Liver (tissue), 9 donors: Measurements from ENCODE around the gene CACNA1C. TPM values are rescaled to one million over a fixed set of nuclear protein-coding genes. Genes with fewer than 3 reads are reported as not detected.

Source experiments
- DNase-seq: peaks from one replicate; pipeline ENCODE4 v3.0.0-alpha.2; 2017; ENCODE audit warnings: low spot score
- H3K27ac ChIP-seq, 2 donors: one replicate each; pipeline ENCODE4 v1.7.0; 2013; ENCODE audit warnings: inconsistent platforms in 2 of 2, low read length in 2 of 2, control low read depth in 1 of 2, low read depth in 1 of 2, mild to moderate bottlenecking in 1 of 2
- H3K27me3 ChIP-seq, 4 donors: one replicate each; pipeline versions ENCODE4 v1.6.1 to v1.7.0; 2013; ENCODE audit warnings: low read length in 3 of 4, inconsistent platforms in 1 of 4, mild to moderate bottlenecking in 1 of 4, moderate library complexity in 1 of 4; ENCODE audit not compliant: control insufficient read depth in 4 of 4, insufficient read depth in 4 of 4
- H3K36me3 ChIP-seq, 4 donors: one replicate each; pipeline versions ENCODE4 v1.6.1 to v1.7.0; 2013; ENCODE audit warnings: low read length in 3 of 4, mild to moderate bottlenecking in 3 of 4, low read depth in 1 of 4, moderate library complexity in 1 of 4; ENCODE audit not compliant: control insufficient read depth in 4 of 4, insufficient read depth in 3 of 4
- H3K4me1 ChIP-seq, 4 donors: one replicate each; pipeline versions ENCODE4 v1.6.1 to v1.7.0; 2013; ENCODE audit warnings: low read length in 3 of 4, mild to moderate bottlenecking in 3 of 4, moderate library complexity in 1 of 4; ENCODE audit not compliant: control insufficient read depth in 4 of 4, insufficient read depth in 4 of 4
- H3K4me3 ChIP-seq, 3 donors: one replicate each; pipeline versions ENCODE4 v1.6.1 to v1.7.0; 2013; ENCODE audit warnings: low read length in 3 of 3, control low read depth in 1 of 3, low read depth in 1 of 3, mild to moderate bottlenecking in 1 of 3
- H3K9ac ChIP-seq, 2 donors: one replicate each; pipeline ENCODE4 v1.7.0; 2013; ENCODE audit warnings: low read length in 2 of 2, mild to moderate bottlenecking in 2 of 2, moderate library complexity in 2 of 2, control low read depth in 1 of 2, low read depth in 1 of 2
- H3K9me3 ChIP-seq, 4 donors: one replicate each; pipeline versions ENCODE4 v1.6.1 to v1.7.0; 2013; ENCODE audit warnings: low read length in 3 of 4; ENCODE audit not compliant: control insufficient read depth in 4 of 4
- EGR1 ChIP-seq, 2 donors: IDR thresholded peaks; 2 replicates each; pipeline ENCODE4 v1.6.1; 2016 to 2018; ENCODE audit warnings: antibody characterized with exemption in 2 of 2, low read depth in 2 of 2
- FOXA1 ChIP-seq: IDR thresholded peaks from 2 replicates; pipeline ENCODE4 v1.6.1; 2016; ENCODE audit warnings: antibody characterized with exemption
- FOXA2 ChIP-seq: IDR thresholded peaks from 2 replicates; pipeline ENCODE4 v1.6.1; 2016; ENCODE audit warnings: antibody characterized with exemption
- GABPA ChIP-seq, 2 donors: IDR thresholded peaks in 1 of 2; conservative IDR thresholded peaks in 1 of 2; 2 replicates each; pipeline ENCODE4 v1.6.1; 2016; ENCODE audit warnings: antibody characterized with exemption in 2 of 2, mild to moderate bottlenecking in 1 of 2, moderate library complexity in 1 of 2
- HNF4G ChIP-seq: IDR thresholded peaks from 2 replicates; pipeline ENCODE4 v1.6.1; 2016; ENCODE audit warnings: antibody characterized with exemption
- JUND ChIP-seq, 2 donors: IDR thresholded peaks; 2 replicates each; pipeline ENCODE4 v1.6.1; 2016; ENCODE audit warnings: antibody characterized with exemption in 2 of 2
- NR2F2 ChIP-seq: IDR thresholded peaks from 2 replicates; pipeline ENCODE4 v1.6.1; 2016; ENCODE audit warnings: antibody characterized with exemption
- RAD21 ChIP-seq, 2 donors: IDR thresholded peaks; 2 replicates each; pipeline ENCODE4 v1.6.1; 2016; ENCODE audit warnings: antibody characterized with exemption in 2 of 2, mild to moderate bottlenecking in 2 of 2
- RXRA ChIP-seq, 2 donors: IDR thresholded peaks; 2 replicates each; pipeline ENCODE4 v1.6.1; 2017 to 2018; ENCODE audit warnings: antibody characterized with exemption in 2 of 2, mild to moderate bottlenecking in 1 of 2
- SP1 ChIP-seq: IDR thresholded peaks from 2 replicates; pipeline ENCODE4 v1.6.1; 2018; ENCODE audit warnings: antibody characterized with exemption, mild to moderate bottlenecking
- TAF1 ChIP-seq: conservative IDR thresholded peaks from 2 replicates; pipeline ENCODE4 v1.6.1; 2016; ENCODE audit warnings: antibody characterized with exemption, mild to moderate bottlenecking
- YY1 ChIP-seq: IDR thresholded peaks from 2 replicates; pipeline ENCODE4 v1.6.1; 2016; ENCODE audit warnings: antibody characterized with exemption, mild to moderate bottlenecking
- WGBS: extraction: QIAGEN DNeasy Blood & Tissue Kit; methylation state at CpG from one replicate; pipeline ENCODE4 v1.1.7; 2013; 5-methylcytosine and 5-hydroxymethylcytosine counted together
- polyA plus RNA-seq, 2 donors: library from polyadenylated mRNA; stranded (reverse) in 1 of 2; unstranded in 1 of 2; fragments of 200-250 nt in 1 of 2; fragments of >200 nt in 1 of 2; fragmentation: Nextera tagmentation in 1 of 2; extraction: Ambion mirVana in 1 of 2; gene quantifications; one replicate each; pipeline versions ENCODE4 v1.2.1 to v1.2.3, GENCODE V29; 2013 to 2015
- total RNA-seq, 2 donors: library from RNA; depleted of rRNA; stranded (reverse); fragments of >200 nt; gene quantifications; one replicate each; pipeline ENCODE4 v1.2.3, GENCODE V29; 2014
- TF ChIP-seq, protein P1 (sequence below): IDR thresholded peaks from 2 replicates; pipeline ENCODE4 v1.6.1; 2016; ENCODE audit warnings: antibody characterized with exemption
- TF ChIP-seq, protein P2 (sequence below): IDR thresholded peaks from 2 replicates; pipeline ENCODE4 v1.6.1; 2016; ENCODE audit warnings: antibody characterized with exemption
- TF ChIP-seq, protein P3 (sequence below): IDR thresholded peaks from 2 replicates; pipeline ENCODE4 v1.6.1; 2016; ENCODE audit warnings: antibody characterized with exemption
- TF ChIP-seq, protein P4 (sequence below): fragments of 150-350 bp; IDR thresholded peaks from 2 replicates; pipeline ENCODE4 v1.5.1; 2017; ENCODE audit warnings: improper control_type of control experiment, low read depth, low read length; ENCODE audit not compliant: missing input control
- donor health status: healthy.
- donor health status: healthy.
- donor health status: healthy.
- donor health status: healthy.
- donor health status: healthy.

CACNA1C gene
- total and polyA plus RNA-seq, 4 donors: 0.23 to 1.9 (median 0.41) TPM

DNA sequence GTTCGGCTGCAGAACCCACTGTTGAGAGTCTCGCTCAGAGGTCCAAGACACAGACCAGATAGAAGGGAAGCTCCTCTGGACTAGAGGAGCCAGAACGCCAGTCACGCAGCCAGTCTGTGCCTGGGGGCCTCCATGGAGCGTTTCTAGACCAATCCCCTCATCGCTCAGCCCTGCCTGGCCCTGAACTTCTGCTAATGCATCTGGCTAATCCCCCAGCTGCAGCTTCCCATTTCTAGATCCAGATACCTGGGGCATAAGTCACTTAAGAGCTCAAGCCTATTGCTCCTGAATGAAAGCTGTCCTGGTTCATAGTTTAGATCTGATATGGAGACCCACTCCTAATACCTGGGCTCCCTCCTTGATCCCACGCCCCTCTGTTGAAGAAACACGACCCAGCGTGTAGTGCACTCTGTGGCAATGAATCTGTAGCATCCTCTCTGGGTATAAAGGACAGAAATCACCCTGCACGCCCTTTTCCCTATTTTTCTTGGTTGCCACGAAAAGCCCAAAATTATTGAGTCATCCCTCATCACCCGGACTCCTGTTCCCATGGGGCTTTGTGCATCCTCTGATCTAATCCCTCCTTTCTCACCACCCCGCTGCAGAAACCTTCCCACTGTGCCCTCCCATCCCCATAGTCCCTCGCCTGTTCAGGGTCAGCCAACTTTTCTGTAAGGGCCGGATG, 400.4 kb downstream of the CACNA1C start:
- Histone ChIP-seq H3K36me3 (no peaks in the 10 kb centered on the region), H3K9ac (no peak overlapping the region), H3K9me3 (no peaks in the 10 kb centered on the region), H3K27me3 (no peaks in the 10 kb centered on the region), H3K4me3 (no peak overlapping the region), H3K27ac (no peak overlapping the region), H3K4me1 (no peaks in the 10 kb centered on the region)
- 78% methylated on average over 15 of the region's 15 CpGs for WGBS
- TF ChIP-seq, protein P1, sequence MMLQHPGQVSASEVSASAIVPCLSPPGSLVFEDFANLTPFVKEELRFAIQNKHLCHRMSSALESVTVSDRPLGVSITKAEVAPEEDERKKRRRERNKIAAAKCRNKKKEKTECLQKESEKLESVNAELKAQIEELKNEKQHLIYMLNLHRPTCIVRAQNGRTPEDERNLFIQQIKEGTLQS: no peak
- TF ChIP-seq RXRA (IDR thresholded peaks at IDR 0.05) (no peak), NR2F2 (no peak), FOXA1 (no peak), HNF4G (no peak), SP1 (no peak), TAF1 (no peak), GABPA (IDR thresholded peaks at IDR 0.05 in 1 of 2, conservative IDR thresholded peaks at IDR 0.05 in 1 of 2) (no peak), EGR1 (IDR thresholded peaks at IDR 0.05; ENCODE audit: low read depth in 2 of 2) (no peak), RAD21 (IDR thresholded peaks at IDR 0.05) (no peak), YY1 (no peak)
- TF ChIP-seq, protein P2, sequence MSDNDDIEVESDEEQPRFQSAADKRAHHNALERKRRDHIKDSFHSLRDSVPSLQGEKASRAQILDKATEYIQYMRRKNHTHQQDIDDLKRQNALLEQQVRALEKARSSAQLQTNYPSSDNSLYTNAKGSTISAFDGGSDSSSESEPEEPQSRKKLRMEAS: no peak
- TF ChIP-seq, protein P3, sequence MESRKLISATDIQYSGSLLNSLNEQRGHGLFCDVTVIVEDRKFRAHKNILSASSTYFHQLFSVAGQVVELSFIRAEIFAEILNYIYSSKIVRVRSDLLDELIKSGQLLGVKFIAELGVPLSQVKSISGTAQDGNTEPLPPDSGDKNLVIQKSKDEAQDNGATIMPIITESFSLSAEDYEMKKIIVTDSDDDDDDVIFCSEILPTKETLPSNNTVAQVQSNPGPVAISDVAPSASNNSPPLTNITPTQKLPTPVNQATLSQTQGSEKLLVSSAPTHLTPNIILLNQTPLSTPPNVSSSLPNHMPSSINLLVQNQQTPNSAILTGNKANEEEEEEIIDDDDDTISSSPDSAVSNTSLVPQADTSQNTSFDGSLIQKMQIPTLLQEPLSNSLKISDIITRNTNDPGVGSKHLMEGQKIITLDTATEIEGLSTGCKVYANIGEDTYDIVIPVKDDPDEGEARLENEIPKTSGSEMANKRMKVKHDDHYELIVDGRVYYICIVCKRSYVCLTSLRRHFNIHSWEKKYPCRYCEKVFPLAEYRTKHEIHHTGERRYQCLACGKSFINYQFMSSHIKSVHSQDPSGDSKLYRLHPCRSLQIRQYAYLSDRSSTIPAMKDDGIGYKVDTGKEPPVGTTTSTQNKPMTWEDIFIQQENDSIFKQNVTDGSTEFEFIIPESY: no peak
- DNase-seq: no peak

DNA sequence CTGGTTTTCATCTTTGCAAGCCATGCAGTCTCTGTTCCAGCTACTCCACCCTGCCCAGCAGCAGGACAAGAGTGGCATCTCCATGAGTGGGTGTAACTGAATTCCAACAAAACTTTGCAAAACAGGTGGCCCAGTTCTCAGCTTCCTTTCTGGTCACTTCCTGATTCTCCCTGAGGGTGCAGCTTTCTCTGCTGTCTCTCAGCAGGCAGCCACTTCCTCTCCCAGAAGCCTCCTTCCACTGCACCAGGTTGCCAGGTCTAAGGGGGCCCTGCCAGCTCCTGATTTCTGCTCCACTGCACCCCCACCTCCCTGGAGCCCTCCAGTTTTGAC, 400.9 kb downstream of the CACNA1C start:
- no peaks in the 10 kb centered on the region for H3K36me3 ChIP-seq
- no peaks in the 10 kb centered on the region for H3K27me3 ChIP-seq
- no peak for TF ChIP-seq FOXA1
- no peak for TF ChIP-seq SP1
- no peak for TF ChIP-seq GABPA (IDR thresholded peaks at IDR 0.05 in 1 of 2, conservative IDR thresholded peaks at IDR 0.05 in 1 of 2)
- TF ChIP-seq, protein P2: no peak
- TF ChIP-seq, protein P4, sequence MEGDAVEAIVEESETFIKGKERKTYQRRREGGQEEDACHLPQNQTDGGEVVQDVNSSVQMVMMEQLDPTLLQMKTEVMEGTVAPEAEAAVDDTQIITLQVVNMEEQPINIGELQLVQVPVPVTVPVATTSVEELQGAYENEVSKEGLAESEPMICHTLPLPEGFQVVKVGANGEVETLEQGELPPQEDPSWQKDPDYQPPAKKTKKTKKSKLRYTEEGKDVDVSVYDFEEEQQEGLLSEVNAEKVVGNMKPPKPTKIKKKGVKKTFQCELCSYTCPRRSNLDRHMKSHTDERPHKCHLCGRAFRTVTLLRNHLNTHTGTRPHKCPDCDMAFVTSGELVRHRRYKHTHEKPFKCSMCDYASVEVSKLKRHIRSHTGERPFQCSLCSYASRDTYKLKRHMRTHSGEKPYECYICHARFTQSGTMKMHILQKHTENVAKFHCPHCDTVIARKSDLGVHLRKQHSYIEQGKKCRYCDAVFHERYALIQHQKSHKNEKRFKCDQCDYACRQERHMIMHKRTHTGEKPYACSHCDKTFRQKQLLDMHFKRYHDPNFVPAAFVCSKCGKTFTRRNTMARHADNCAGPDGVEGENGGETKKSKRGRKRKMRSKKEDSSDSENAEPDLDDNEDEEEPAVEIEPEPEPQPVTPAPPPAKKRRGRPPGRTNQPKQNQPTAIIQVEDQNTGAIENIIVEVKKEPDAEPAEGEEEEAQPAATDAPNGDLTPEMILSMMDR: no peak
- TF ChIP-seq HNF4G: no peak
- TF ChIP-seq, protein P3: no peak
- no peak for TF ChIP-seq EGR1 (IDR thresholded peaks at IDR 0.05; ENCODE audit: low read depth in 2 of 2)
- TF ChIP-seq YY1: no peak
- TF ChIP-seq JUND (IDR thresholded peaks at IDR 0.05): no peak
- TF ChIP-seq NR2F2: no peak
- TF ChIP-seq RXRA (IDR thresholded peaks at IDR 0.05): no peak
- no peak for TF ChIP-seq FOXA2
- no peaks in the 10 kb centered on the region for H3K9me3 ChIP-seq
- no peak overlapping the region for H3K4me3 ChIP-seq
- H3K27ac ChIP-seq: no peak overlapping the region
- H3K4me1 ChIP-seq: no peaks in the 10 kb centered on the region
- no peak overlapping the region for H3K9ac ChIP-seq
- no peak for DNase-seq
